Activated CD4-positive, CD25-positive, alpha-beta regulatory T cell (primary cell): ENCODE data around the gene DYDC2.
"Not testable (repeated sequence)": the region's sequence is repeated elsewhere in the genome, so short reads cannot be mapped to it uniquely, and the experiment has no call there.

Experiments used
- DNase-seq, 4 experiments: peaks; one replicate each; lab custom pipeline; 2025; lab: John Stamatoyannopoulos, UW

DYDC2 gene

GRCh38 chr10:80414142-80414895, 57.7 kb downstream of the DYDC2 start:
- DNase-seq: no peak

- DNase-seq: no peak
Observed at GRCh38 chr10:80415734-80416478, 59.3 kb downstream of the DYDC2 start.

GRCh38 chr10:80416479-80417098, 60.0 kb downstream of the DYDC2 start:
- DNase-seq: no peak

- not testable (repeated sequence) for DNase-seq
Observed at GRCh38 chr10:80417256-80417655, 60.7 kb downstream of the DYDC2 start.
